H1 (cell line): ENCODE measurements around the gene SOCS7. TPM values are rescaled to one million over a fixed set of nuclear protein-coding genes. Genes with fewer than 3 reads are reported as not detected.

Source experiments
- KDM4A ChIP-seq: IDR thresholded peaks from one replicate; pipeline ENCODE4 v1.7.1; 2012; ENCODE audit warnings: low read depth, mild to moderate bottlenecking, moderate library complexity, low read length, inconsistent platforms; ENCODE audit not compliant: severe bottlenecking
- NRF1 ChIP-seq: IDR thresholded peaks from 2 replicates; pipeline ENCODE4 v1.6.1; 2011; ENCODE audit warnings: mild to moderate bottlenecking, low read depth, low read length, improper control_type of control experiment
- POLR2AphosphoS5 ChIP-seq: IDR thresholded peaks from 2 replicates; pipeline ENCODE4 v1.6.1; 2011; ENCODE audit warnings: low read depth, low read length
- RFX5 ChIP-seq: IDR thresholded peaks from 2 replicates; pipeline ENCODE4 v1.6.1; 2011; ENCODE audit warnings: low read depth, low read length, improper control_type of control experiment, borderline replicate concordance
- SP2 ChIP-seq: IDR thresholded peaks from 2 replicates; pipeline ENCODE4 v1.6.1; 2012; ENCODE audit warnings: mild to moderate bottlenecking, low read length, inconsistent platforms
- TAF7 ChIP-seq: optimal IDR thresholded peaks from 2 replicates; pipeline ENCODE3; 2011; ENCODE audit warnings: low read depth, mild to moderate bottlenecking, inconsistent platforms, low read length, moderate library complexity, borderline replicate concordance
- polyA plus RNA-seq, 7 experiments: library from polyadenylated mRNA; depleted of rRNA in 3 of 7; stranded (reverse) in 5 of 7; unstranded in 2 of 7; fragments of >200 nt in 5 of 7; fragments of 200-250 nt in 2 of 7; gene quantifications; 1 replicate in 5 of 7; 2 replicates in 1 of 7; 4 replicates in 1 of 7; pipeline versions ENCODE4 v1.2.1 to v1.2.3, GENCODE V29; 2011 to 2013; ENCODE audit warnings: missing spikeins in 2 of 7, mixed read lengths in 2 of 7
- total RNA-seq: library from RNA; stranded (reverse); fragmentation: NEBNext Ultra II Directional; extraction: Animal tissue kit (Norgen Biotek cat#: 25700); gene quantifications from 2 replicates; pipeline ENCODE4 v1.2.1, GENCODE V29; 2021

The SOCS7 gene
- total and polyA plus RNA-seq, 2 of the 8 experiments (the other 6 are each of a cell fraction or from before 2014, with no cell fraction given), result 13.5 to 26.9 TPM

DNA sequence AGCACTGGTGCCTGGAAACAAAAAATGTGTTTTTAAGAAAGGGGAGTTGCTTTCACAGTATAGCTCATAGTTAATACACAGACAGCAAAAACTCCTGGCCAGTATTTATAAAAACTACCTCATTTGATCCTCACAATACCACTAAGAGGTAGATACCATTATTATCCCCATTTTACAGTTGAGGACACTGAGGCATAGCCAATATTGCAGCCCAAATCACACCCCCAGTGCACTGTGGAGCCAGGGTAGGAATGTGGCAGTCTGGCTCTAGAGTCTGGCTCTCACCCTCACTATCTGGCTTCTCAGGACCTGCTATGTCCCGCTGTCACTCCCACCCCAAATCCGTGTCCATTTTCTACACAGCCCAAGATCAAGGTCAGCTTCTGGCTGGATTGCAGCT, 79.2 kb downstream of the SOCS7 start (continued):
- TF ChIP-seq NRF1 (no peak), RFX5 (no peak), KDM4A (no peak), SP2 (no peak), TAF7 (no peak), POLR2AphosphoS5 (no peak)
